WI38 (cell line): Measurements from ENCODE around the gene RABGEF1.
"Not testable (repeated sequence)": the region's sequence is repeated elsewhere in the genome, so short reads cannot be mapped to it uniquely, and the experiment has no call there.

ENCODE experiments used
- H3K4me3 ChIP-seq: 2 replicates; pipeline ENCODE4 v1.5.1; 2011; ENCODE audit warnings: low read depth, mild to moderate bottlenecking, control low read depth, low read length
- TF ChIP-seq, protein P1 (sequence below): IDR thresholded peaks from 2 replicates; pipeline ENCODE4 v1.5.1; 2012; ENCODE audit warnings: low read depth, mild to moderate bottlenecking, control low read depth, low read length

Gene RABGEF1

DNA sequence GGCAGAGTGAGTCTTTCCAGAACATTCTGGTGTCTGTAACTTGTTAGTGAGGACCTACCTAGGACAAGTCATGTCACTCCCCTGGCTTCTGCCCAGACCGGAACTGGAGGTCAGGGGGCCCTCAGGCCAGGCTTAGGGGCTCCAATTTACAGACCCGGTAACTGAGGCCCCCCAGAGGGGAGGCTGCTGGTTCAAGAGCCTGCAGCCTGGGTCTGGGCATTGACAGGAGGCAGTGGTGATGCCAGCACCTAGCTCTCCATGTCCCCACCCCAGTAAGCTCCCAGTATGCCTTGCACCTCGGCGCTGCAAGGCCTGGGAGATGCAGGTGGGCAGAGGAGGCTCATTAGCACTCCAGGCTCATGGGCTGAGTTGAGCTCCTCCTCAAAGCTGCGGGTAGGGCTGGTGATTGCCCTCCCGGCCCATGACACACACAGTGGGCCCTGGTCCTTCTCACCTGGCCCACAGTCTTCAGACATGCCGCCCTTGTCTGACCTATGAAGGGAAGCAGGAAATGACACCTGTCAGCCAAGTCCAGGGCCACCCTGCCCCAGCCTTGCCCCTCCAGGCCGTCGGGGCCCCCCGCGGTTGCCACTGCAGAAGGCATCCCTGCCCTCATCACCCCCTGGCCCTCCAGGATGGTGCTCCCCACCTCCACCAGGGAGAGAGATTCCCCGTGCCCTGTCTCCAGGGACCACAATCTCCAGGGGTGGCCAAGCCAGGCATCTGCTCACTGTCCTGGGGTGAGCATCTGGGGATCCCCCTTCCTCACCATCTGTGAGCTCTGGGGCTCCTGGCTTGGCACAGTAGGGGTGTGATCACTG is 92.2 kb downstream of the RABGEF1 start:
- H3K4me3 ChIP-seq = no peak overlapping the region
- TF ChIP-seq, protein P1, sequence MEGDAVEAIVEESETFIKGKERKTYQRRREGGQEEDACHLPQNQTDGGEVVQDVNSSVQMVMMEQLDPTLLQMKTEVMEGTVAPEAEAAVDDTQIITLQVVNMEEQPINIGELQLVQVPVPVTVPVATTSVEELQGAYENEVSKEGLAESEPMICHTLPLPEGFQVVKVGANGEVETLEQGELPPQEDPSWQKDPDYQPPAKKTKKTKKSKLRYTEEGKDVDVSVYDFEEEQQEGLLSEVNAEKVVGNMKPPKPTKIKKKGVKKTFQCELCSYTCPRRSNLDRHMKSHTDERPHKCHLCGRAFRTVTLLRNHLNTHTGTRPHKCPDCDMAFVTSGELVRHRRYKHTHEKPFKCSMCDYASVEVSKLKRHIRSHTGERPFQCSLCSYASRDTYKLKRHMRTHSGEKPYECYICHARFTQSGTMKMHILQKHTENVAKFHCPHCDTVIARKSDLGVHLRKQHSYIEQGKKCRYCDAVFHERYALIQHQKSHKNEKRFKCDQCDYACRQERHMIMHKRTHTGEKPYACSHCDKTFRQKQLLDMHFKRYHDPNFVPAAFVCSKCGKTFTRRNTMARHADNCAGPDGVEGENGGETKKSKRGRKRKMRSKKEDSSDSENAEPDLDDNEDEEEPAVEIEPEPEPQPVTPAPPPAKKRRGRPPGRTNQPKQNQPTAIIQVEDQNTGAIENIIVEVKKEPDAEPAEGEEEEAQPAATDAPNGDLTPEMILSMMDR = no peak

- TF ChIP-seq, protein P1 = peak; percentile 33; the same call in 1 of the 2 replicates
- no peak overlapping the region for H3K4me3 ChIP-seq
Observed at GRCh38 chr7:66837007-66837406, 96.5 kb downstream of the RABGEF1 start.

- no peak overlapping the region for H3K4me3 ChIP-seq
- TF ChIP-seq, protein P1 = no peak
Observed at GRCh38 chr7:66837661-66838060, 97.1 kb downstream of the RABGEF1 start.

- no peak overlapping the region for H3K4me3 ChIP-seq
- TF ChIP-seq, protein P1 = no peak
Observed at GRCh38 chr7:66839814-66840213, 99.3 kb downstream of the RABGEF1 start.

DNA sequence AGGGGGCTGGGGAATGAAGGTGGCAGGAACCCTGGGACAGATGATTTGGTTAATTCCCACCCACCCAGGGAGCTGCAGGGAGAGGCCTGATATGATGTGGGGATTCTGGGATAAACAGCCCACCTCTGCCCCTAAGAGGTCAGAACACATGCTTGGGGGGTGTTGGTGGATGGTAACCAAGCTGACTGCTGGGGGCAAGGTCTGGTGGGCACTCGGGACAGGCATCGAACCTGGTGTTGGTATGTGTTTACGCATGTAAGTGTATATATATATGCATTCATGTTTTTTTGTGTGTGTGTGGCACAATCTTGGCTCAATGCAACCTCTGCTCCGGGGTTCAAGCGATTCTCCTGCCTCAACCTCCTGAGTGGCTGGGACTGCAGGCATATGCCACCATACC is 99.8 kb downstream of the RABGEF1 start:
- TF ChIP-seq, protein P1 = no peak
- no peak overlapping the region for H3K4me3 ChIP-seq

DNA sequence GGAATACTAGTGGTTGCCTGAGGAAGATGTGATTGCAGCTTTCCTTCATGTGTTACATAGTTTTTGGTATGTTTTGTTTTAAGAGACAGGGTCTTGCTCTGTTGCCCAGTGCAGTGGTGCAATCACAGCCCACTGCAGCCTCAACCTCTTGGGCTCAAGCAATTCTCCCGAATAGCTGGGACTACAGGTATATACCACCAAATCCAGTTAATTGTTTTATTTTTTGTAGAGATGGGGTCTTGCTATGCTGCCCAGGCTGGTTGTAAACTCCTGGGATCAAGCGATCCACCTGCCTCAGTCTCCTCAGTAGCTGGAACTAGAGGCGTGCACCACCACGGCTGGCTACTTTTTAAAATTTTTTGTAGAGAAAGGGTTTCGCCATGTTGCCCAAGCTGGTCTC is 101.4 kb downstream of the RABGEF1 start:
- TF ChIP-seq, protein P1 = no peak
- H3K4me3 ChIP-seq = no peak overlapping the region

GRCh38 chr7:66843492-66843891 is 103.0 kb downstream of the RABGEF1 start:
- H3K4me3 ChIP-seq = not testable (repeated sequence)
